GM13977 (cell line): ENCODE data around the gene TRAF2.

Experiments
- DNase-seq: peaks from one replicate; pipeline ENCODE4 v3.0.0; 2012; ENCODE audit warnings: low spot score
- in situ Hi-C: fragments of 300-500 bp; cut with MboI; formaldehyde crosslinking; loops from one replicate; pipeline ENCODE4 v1.12.0; 2022; ENCODE audit warnings: low sequenced_read_pairs, low pct_unique_long_range_greater_than_20kb, mixed read lengths, inconsistent platforms; ENCODE audit not compliant: unreplicated experiment
- TF ChIP-seq, protein P1 (sequence below): IDR thresholded peaks from 2 replicates; pipeline ENCODE4 v1.5.1; 2012; ENCODE audit warnings: mild to moderate bottlenecking, control low read depth; ENCODE audit not compliant: insufficient read depth; ENCODE audit errors: extremely low read depth, missing control alignments

The TRAF2 gene

GRCh38 chr9:136920734-136921231, 34.5 kb downstream of the TRAF2 start:
- no peak for DNase-seq
- TF ChIP-seq, protein P1, sequence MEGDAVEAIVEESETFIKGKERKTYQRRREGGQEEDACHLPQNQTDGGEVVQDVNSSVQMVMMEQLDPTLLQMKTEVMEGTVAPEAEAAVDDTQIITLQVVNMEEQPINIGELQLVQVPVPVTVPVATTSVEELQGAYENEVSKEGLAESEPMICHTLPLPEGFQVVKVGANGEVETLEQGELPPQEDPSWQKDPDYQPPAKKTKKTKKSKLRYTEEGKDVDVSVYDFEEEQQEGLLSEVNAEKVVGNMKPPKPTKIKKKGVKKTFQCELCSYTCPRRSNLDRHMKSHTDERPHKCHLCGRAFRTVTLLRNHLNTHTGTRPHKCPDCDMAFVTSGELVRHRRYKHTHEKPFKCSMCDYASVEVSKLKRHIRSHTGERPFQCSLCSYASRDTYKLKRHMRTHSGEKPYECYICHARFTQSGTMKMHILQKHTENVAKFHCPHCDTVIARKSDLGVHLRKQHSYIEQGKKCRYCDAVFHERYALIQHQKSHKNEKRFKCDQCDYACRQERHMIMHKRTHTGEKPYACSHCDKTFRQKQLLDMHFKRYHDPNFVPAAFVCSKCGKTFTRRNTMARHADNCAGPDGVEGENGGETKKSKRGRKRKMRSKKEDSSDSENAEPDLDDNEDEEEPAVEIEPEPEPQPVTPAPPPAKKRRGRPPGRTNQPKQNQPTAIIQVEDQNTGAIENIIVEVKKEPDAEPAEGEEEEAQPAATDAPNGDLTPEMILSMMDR: no peak
- in situ Hi-C loops: no loop called here

- in situ Hi-C loops: no loop called here
- no peak for DNase-seq
- TF ChIP-seq, protein P1: no peak
Observed at GRCh38 chr9:136921307-136921706, 35.0 kb downstream of the TRAF2 start.

GRCh38 chr9:136921718-136922117, 35.4 kb downstream of the TRAF2 start:
- no peak for DNase-seq

GRCh38 chr9:136922540-136922939, 36.2 kb downstream of the TRAF2 start:
- in situ Hi-C loops: no loop called here
- no peak for DNase-seq
- TF ChIP-seq, protein P1: no peak

More at GRCh38 chr9:136921718-136922117, 35.4 kb downstream of the TRAF2 start:
- in situ Hi-C loops: no loop called here
- TF ChIP-seq, protein P1: no peak

DNA sequence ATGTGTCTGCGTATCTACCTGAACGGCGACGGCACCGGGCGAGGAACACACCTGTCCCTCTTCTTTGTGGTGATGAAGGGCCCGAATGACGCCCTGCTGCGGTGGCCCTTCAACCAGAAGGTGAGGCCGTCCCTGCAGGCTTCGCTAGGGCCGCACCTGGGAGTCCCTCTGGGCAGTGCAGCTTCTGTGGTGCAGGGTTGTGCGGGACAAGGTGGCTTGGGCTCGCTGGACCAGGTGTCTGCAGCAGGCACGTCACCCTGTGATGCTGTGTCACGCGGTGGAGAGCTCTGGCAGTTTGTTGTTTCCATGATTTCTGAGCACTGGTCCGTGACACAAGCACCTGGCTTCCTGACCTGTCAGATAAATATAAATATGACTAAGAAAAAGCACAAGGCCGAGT, 37.6 kb downstream of the TRAF2 start:
- in situ Hi-C loops: no loop called here
- TF ChIP-seq, protein P1: no peak
- DNase-seq: no peak

DNA sequence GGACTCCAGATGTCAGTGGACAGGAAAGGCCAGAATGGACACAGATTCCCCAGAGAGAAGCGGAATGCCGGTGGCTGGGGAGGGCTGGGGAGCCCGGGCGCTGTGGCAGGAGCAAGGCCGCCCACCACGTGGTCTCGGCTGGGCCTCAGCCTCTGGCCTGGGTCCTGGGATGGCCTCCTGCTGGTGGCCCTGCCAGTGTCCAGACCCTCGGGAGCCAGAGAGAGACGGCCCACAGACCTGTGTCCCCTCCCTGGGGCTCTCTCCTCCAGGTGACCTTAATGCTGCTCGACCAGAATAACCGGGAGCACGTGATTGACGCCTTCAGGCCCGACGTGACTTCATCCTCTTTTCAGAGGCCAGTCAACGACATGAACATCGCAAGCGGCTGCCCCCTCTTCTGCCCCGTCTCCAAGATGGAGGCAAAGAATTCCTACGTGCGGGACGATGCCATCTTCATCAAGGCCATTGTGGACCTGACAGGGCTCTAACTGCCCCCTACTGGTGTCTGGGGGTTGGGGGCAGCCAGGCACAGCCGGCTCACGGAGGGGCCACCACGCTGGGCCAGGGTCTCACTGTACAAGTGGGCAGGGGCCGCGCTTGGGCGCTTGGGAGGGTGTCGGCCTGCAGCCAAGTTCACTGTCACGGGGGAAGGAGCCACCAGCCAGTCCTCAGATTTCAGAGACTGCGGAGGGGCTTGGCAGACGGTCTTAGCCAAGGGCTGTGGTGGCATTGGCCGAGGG, 39.3 kb downstream of the TRAF2 start:
- in situ Hi-C loops: no loop called here
- TF ChIP-seq, protein P1: no peak
- no peak for DNase-seq
